OCI-LY1 (cell line): ENCODE results near the gene TTC23L.

Experiments
- CTCF ChIP-seq: fragments of 200-600 bp; sonication (generic), shearing (Covaris generic); IDR thresholded peaks from 2 replicates; pipeline ENCODE4 v1.5.1; 2017; ENCODE audit warnings: mild to moderate bottlenecking, antibody characterized with exemption, low read length, moderate library complexity, mixed read lengths
- EZH2 ChIP-seq: fragments of 200-600 bp; sonication (generic), shearing (Covaris generic); IDR thresholded peaks from 2 replicates; pipeline ENCODE4 v1.8.0; 2017; ENCODE audit warnings: borderline replicate concordance, mixed run types, mild to moderate bottlenecking, antibody characterized with exemption, low read length, moderate library complexity, mixed read lengths

DNA sequence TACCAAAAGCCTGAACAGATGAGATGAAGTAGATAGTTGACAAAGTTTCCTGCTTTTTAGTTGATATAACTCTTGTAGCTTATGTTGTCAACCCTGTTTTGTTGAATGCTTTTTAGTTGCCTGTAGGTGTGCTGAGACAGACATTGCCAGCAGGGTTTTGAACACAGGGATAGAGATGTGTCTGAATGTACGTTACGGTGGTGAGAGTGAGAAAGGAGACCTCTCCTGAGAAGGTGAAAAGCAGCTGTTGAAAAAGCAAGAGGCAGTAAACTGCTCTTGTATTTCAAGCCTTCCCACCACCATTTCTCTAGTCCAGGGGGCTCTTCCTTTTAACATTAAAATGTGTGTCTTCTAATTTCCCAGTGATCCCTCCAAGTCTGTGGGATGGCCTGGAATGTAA is 105.1 kb downstream of the TTC23L start:
- TF ChIP-seq CTCF (no peak), EZH2 (no peak)
